ENCODE data around the gene JMJD8.

- TF ChIP-seq, protein P1, sequence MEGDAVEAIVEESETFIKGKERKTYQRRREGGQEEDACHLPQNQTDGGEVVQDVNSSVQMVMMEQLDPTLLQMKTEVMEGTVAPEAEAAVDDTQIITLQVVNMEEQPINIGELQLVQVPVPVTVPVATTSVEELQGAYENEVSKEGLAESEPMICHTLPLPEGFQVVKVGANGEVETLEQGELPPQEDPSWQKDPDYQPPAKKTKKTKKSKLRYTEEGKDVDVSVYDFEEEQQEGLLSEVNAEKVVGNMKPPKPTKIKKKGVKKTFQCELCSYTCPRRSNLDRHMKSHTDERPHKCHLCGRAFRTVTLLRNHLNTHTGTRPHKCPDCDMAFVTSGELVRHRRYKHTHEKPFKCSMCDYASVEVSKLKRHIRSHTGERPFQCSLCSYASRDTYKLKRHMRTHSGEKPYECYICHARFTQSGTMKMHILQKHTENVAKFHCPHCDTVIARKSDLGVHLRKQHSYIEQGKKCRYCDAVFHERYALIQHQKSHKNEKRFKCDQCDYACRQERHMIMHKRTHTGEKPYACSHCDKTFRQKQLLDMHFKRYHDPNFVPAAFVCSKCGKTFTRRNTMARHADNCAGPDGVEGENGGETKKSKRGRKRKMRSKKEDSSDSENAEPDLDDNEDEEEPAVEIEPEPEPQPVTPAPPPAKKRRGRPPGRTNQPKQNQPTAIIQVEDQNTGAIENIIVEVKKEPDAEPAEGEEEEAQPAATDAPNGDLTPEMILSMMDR (IDR thresholded peaks at IDR 0.05): no peak
- TF ChIP-seq POLR2A (IDR thresholded peaks at IDR 0.05): no peak
Observed at GRCh38 chr16:659618-660017, 24.5 kb downstream of the JMJD8 start.

All from adrenal gland (tissue), 5 donors.